HepG2 (cell line): ENCODE results near the gene USP7. TPM values are rescaled to one million over a fixed set of nuclear protein-coding genes. Genes with fewer than 3 reads are reported as not detected.
A peak's percentile ranks its signal among the peaks of the same experiment; 100 is the strongest.

ENCODE experiments used
- ASH2L ChIP-seq: fragments of 300-600, 200-600 bp; sonication (generic); IDR thresholded peaks from 2 replicates; pipeline ENCODE4 v1.7.0; 2017; ENCODE audit warnings: low read depth, mild to moderate bottlenecking, moderate library complexity, mixed read lengths, low read length; ENCODE audit not compliant: insufficient read length
- GABPA ChIP-seq, 2 experiments: IDR thresholded peaks; 2 replicates each; pipeline ENCODE4 v1.6.1; 2011 to 2016; ENCODE audit warnings: low read depth in 2 of 2, low read length in 1 of 2, missing biosample characterization in 1 of 2, missing genetic modification characterization in 1 of 2
- GRHL1 ChIP-seq: sonication (generic); formaldehyde crosslinking; conservative IDR thresholded peaks from 2 replicates; pipeline ENCODE4 v1.8.0; 2022; ENCODE audit warnings: missing genetic modification reagents
- HMGA1 ChIP-seq: sonication (generic); formaldehyde crosslinking; conservative IDR thresholded peaks from 2 replicates; pipeline ENCODE4 v1.4.0; 2020; ENCODE audit warnings: missing genetic modification reagents
- MAX ChIP-seq: IDR thresholded peaks from 2 replicates; pipeline ENCODE4 v1.6.1; 2012; ENCODE audit warnings: inconsistent platforms
- NR2F6 ChIP-seq, 2 experiments: IDR thresholded peaks; 2 replicates each; pipeline ENCODE4 v1.6.1; 2016; ENCODE audit warnings: antibody characterized with exemption in 1 of 2, mild to moderate bottlenecking in 1 of 2
- ONECUT2 ChIP-seq: sonication (generic); formaldehyde crosslinking; IDR thresholded peaks from 2 replicates; pipeline ENCODE4 v1.4.0; 2020; ENCODE audit warnings: missing genetic modification reagents
- TARDBP ChIP-seq: sonication (generic); formaldehyde crosslinking; IDR thresholded peaks from 2 replicates; pipeline ENCODE4 v1.8.0; 2022; ENCODE audit warnings: mild to moderate bottlenecking, missing genetic modification reagents
- TGIF2 ChIP-seq: IDR thresholded peaks from 2 replicates; pipeline ENCODE4 v1.6.1; 2016; ENCODE audit warnings: control low read depth, missing compliant biosample characterization
- ZBTB33 ChIP-seq: sonication (generic); formaldehyde crosslinking; IDR thresholded peaks from 2 replicates; pipeline ENCODE4 v1.4.0; 2020; ENCODE audit warnings: missing genetic modification reagents
- ZBTB38 ChIP-seq: sonication (generic); formaldehyde crosslinking; IDR thresholded peaks from 2 replicates; pipeline ENCODE4 v1.5.1; 2020; ENCODE audit warnings: mild to moderate bottlenecking, missing genetic modification reagents
- ZNF276 ChIP-seq: sonication (generic); formaldehyde crosslinking; IDR thresholded peaks from 2 replicates; pipeline ENCODE4 v1.4.0; 2020; ENCODE audit warnings: mild to moderate bottlenecking, low read depth, missing genetic modification reagents
- ZNF318 ChIP-seq: sonication (generic); formaldehyde crosslinking; IDR thresholded peaks from 2 replicates; pipeline ENCODE4 v1.4.0; 2020; ENCODE audit warnings: mild to moderate bottlenecking, missing genetic modification reagents
- ZNF580 ChIP-seq: IDR thresholded peaks from 2 replicates; pipeline ENCODE4 v1.6.1; 2016; ENCODE audit warnings: low read depth, borderline replicate concordance
- ZNF615 ChIP-seq: sonication (generic); formaldehyde crosslinking; IDR thresholded peaks from 2 replicates; pipeline ENCODE4 v1.5.0; 2020; ENCODE audit warnings: mild to moderate bottlenecking, missing genetic modification reagents, borderline replicate concordance
- polyA plus RNA-seq, 8 experiments: library from polyadenylated mRNA; depleted of rRNA in 3 of 8; stranded (reverse) in 7 of 8; unstranded in 1 of 8; fragments of >200 nt; fragmentation: Illumina TruSeq in 4 of 8; extraction: Trizol in 4 of 8; gene quantifications; 2 replicates each; pipeline versions ENCODE4 v1.2.1 to v1.2.3, GENCODE V29; 2011 to 2016; ENCODE audit warnings: low read depth in 4 of 8, missing spikeins in 1 of 8, mixed read lengths in 1 of 8; ENCODE audit not compliant: insufficient read depth in 1 of 8
- total RNA-seq, 5 experiments: library from RNA; depleted of rRNA; stranded (reverse); fragments of >200 nt; fragmentation: Illumina TruSeq; extraction: Trizol; gene quantifications; 2 replicates each; pipeline ENCODE4 v1.2.3, GENCODE V29; 2016; ENCODE audit warnings: low read depth in 1 of 5

Gene USP7
- total and polyA plus RNA-seq, 2 of the 13 experiments (the other 11 are each of a cell fraction or from before 2014, with no cell fraction given) = 52.5 to 173 TPM

- TF ChIP-seq GRHL1 (CRISPR knock-in tag) = no peak
- peak; percentile 77; the same call in 1 of the 2 replicates for TF ChIP-seq ZNF580 (CRISPR knock-in tag)
- TF ChIP-seq TARDBP (CRISPR knock-in tag) = no peak
- 0 out of 2 replicates have a peak, but pooled peaks have one; percentile 10 for TF ChIP-seq NR2F6 (IDR thresholded peaks at IDR 0.05)
- TF ChIP-seq NR2F6 (CRISPR knock-in tag; IDR thresholded peaks at IDR 0.05) = no peak
- TF ChIP-seq GABPA (IDR thresholded peaks at IDR 0.05; ENCODE audit: low read depth, low read length) = no peak
- no peak for TF ChIP-seq GABPA (CRISPR knock-in tag; IDR thresholded peaks at IDR 0.05; ENCODE audit: low read depth)
- TF ChIP-seq TGIF2 = no peak
- TF ChIP-seq ASH2L = no peak
- peak; percentile 82 for TF ChIP-seq ZBTB33 (CRISPR knock-in tag)
- TF ChIP-seq MAX = no peak
- TF ChIP-seq HMGA1 (CRISPR knock-in tag) = no peak
- no peak for TF ChIP-seq ZNF615 (CRISPR knock-in tag)
- no peak for TF ChIP-seq ZNF318
- peak; percentile 76; the same call in 1 of the 2 replicates for TF ChIP-seq ZBTB38
- no peak for TF ChIP-seq ZNF276 (CRISPR knock-in tag)
- no peak for TF ChIP-seq ONECUT2 (CRISPR knock-in tag)
Observed at GRCh38 chr16:8935989-8936388, 27.7 kb downstream of the USP7 start (continued).
